Nephron progenitor cell (in vitro differentiated cells): ENCODE data around the gene HNRNPLL.

Experiments used
- DNase-seq: peaks from one replicate; pipeline ENCODE4 v3.0.0; 2021
- H3K27ac Mint-ChIP-seq: 2 replicates; pipeline ENCODE4 v1.8.0; 2021; ENCODE audit warnings: mild to moderate bottlenecking, moderate library complexity, mixed read lengths
- H3K27me3 Mint-ChIP-seq: 2 replicates; pipeline ENCODE4 v1.8.0; 2021; ENCODE audit warnings: mild to moderate bottlenecking, low read depth, mixed read lengths; ENCODE audit not compliant: poor library complexity
- H3K36me3 Mint-ChIP-seq: 2 replicates; pipeline ENCODE4 v1.8.0; 2021; ENCODE audit warnings: low read depth, mixed read lengths
- H3K4me1 Mint-ChIP-seq: 2 replicates; pipeline ENCODE4 v1.8.0; 2021; ENCODE audit warnings: mixed read lengths
- H3K4me3 Mint-ChIP-seq: 2 replicates; pipeline ENCODE4 v1.8.0; 2021; ENCODE audit warnings: mild to moderate bottlenecking, moderate library complexity, mixed read lengths
- H3K9me3 Mint-ChIP-seq: 2 replicates; pipeline ENCODE4 v1.8.0; 2021; ENCODE audit warnings: mild to moderate bottlenecking, moderate library complexity, mixed read lengths
- TF ChIP-seq, protein P1 (sequence below): fragments of 200-600 bp; sonication (generic); IDR thresholded peaks from 2 replicates; pipeline ENCODE4 v1.5.0; 2021; ENCODE audit warnings: antibody characterized with exemption

Gene HNRNPLL

DNA sequence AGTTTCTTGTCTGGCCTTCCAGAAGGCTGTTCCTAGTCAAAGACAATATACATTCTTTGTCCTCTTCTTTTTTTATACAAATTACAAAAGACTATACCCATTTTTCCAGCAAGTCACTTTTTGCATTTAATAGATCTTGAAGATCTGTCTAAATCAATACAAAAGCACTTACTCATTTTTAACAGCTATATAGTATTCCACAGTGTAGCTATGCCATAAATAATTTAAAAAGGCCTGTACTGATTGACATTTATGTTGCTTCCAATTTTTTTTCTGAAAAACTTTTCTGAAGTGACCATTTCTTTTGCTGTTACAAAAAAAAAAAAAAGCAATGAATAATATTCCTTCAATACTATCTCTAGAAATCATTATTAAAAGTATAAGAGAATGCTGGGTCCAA lies 30.3 kb upstream of the HNRNPLL start:
- Mint-ChIP-seq H3K27me3 (peaks cover 8% of the 10 kb centered on the region), H3K9me3 (peaks cover 15% of the 10 kb centered on the region), H3K27ac (no peak overlapping the region), H3K36me3 (no peaks in the 10 kb centered on the region), H3K4me3 (no peak overlapping the region), H3K4me1 (peaks cover 4% of the 10 kb centered on the region)
- no peak for DNase-seq
- TF ChIP-seq, protein P1, sequence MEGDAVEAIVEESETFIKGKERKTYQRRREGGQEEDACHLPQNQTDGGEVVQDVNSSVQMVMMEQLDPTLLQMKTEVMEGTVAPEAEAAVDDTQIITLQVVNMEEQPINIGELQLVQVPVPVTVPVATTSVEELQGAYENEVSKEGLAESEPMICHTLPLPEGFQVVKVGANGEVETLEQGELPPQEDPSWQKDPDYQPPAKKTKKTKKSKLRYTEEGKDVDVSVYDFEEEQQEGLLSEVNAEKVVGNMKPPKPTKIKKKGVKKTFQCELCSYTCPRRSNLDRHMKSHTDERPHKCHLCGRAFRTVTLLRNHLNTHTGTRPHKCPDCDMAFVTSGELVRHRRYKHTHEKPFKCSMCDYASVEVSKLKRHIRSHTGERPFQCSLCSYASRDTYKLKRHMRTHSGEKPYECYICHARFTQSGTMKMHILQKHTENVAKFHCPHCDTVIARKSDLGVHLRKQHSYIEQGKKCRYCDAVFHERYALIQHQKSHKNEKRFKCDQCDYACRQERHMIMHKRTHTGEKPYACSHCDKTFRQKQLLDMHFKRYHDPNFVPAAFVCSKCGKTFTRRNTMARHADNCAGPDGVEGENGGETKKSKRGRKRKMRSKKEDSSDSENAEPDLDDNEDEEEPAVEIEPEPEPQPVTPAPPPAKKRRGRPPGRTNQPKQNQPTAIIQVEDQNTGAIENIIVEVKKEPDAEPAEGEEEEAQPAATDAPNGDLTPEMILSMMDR, result no peak

DNA sequence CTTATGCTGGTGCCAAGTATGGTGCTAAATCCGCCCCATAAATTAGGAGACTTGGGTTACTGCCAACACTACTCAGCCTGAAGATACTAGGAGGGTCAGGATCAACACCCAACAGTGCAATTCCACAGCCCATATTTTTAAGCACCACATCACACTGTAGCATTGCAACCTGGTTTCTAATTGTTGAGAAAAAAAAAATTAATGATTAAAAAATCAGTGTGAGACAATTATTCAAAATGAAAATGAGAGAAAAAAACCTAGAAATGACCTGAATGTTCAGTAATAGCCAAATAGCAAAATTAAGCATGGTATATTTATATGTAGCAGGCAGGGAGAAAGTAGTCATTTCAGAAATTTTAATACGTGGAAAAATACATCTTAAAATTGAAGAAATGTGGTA lies 29.2 kb upstream of the HNRNPLL start:
- no peak for DNase-seq
- Mint-ChIP-seq H3K27me3 (peaks cover 5% of the 10 kb centered on the region), H3K36me3 (no peaks in the 10 kb centered on the region), H3K4me1 (peaks cover 9% of the 10 kb centered on the region), H3K4me3 (no peak overlapping the region), H3K27ac (no peak overlapping the region), H3K9me3 (peaks cover 15% of the 10 kb centered on the region)
- TF ChIP-seq, protein P1, result no peak

DNA sequence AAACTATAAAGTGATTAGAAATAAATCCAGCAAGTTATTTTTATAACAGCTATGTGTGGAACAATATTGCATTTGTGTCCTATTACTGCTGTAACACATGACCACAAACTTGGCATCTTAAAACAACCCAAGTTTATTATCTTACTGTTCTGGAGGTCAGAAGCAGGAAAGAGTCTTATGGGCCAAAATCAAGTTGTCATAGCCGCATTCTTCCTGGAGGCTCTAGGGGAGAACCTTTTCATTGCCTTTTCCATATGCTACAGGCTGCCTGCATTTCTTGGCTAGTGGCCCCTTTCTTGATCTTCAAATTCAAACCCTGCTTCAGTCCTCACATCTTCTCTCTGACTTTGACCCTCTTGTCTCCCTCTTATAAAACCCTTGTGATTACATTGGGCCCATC lies 27.0 kb upstream of the HNRNPLL start:
- Mint-ChIP-seq H3K9me3 (peaks cover 15% of the 10 kb centered on the region), H3K27me3 (peaks cover 5% of the 10 kb centered on the region), H3K36me3 (no peaks in the 10 kb centered on the region), H3K4me1 (peaks cover 18% of the 10 kb centered on the region), H3K27ac (no peak overlapping the region), H3K4me3 (no peak overlapping the region)
- TF ChIP-seq, protein P1, result no peak
- DNase-seq, result no peak

DNA sequence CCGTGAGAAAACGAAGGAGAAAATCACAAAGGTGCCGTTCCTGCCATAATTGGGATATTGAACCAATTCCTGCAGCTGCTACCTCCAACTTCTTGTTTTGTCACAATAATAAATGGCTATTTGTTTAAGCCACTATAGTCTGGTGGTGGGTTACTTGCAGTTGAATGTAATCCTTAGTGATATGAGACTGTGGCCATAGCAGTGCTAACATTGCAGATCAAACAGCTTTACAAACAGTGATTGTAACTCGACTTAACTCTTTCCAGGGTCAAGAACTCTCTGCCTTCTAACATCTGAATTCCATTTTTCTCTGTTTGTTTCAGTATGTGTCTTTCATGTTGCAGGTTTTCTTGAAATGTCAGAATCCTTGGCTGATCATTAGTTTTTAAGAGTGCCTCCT lies 24.7 kb upstream of the HNRNPLL start:
- peaks cover 16% of the 10 kb centered on the region for H3K4me1 Mint-ChIP-seq
- H3K36me3 Mint-ChIP-seq, result no peaks in the 10 kb centered on the region
- H3K9me3 Mint-ChIP-seq, result peaks cover 15% of the 10 kb centered on the region
- no peak overlapping the region for H3K27ac Mint-ChIP-seq
- no peak for DNase-seq
- TF ChIP-seq, protein P1, result no peak
- peaks cover 5% of the 10 kb centered on the region for H3K27me3 Mint-ChIP-seq
- H3K4me3 Mint-ChIP-seq, result no peak overlapping the region

DNA sequence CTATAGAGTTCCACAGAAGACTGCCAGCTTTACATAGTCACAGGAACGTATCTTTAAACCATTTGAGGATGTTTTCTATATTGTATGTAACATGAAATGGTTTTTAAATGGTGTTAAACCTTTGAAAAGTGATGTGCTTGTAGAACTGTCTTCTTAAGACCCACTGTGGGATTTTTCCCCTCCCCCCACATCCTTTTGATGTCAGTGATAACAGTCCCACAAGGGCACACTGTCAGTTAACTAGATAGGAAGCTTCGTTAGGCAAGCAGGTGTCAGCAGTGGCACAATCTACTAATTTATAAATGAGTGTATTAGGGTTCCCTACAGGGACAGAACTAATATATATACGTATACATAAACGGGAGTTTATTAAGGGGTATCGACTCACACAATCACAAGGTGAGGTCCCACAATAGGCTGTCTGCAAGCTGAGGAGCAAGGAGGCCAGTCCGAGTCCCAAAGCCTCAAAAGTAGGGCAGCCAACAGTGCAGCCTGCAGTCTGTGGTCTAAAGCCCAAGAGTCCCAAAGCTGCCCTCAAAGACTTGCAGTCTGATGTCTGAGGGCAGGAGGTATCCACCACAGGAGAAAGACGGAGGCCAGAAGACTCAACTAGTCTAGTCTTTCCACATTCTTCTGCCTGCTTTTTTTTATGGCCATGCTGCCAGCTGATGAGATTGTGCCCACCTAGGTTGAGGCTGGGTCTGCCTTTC lies 23.8 kb upstream of the HNRNPLL start:
- Mint-ChIP-seq H3K27ac (no peak overlapping the region), H3K36me3 (no peaks in the 10 kb centered on the region), H3K27me3 (peaks cover 8% of the 10 kb centered on the region), H3K4me1 (peaks cover 16% of the 10 kb centered on the region), H3K9me3 (peaks cover 15% of the 10 kb centered on the region), H3K4me3 (no peak overlapping the region)
- no peak for DNase-seq
- TF ChIP-seq, protein P1, result no peak

DNA sequence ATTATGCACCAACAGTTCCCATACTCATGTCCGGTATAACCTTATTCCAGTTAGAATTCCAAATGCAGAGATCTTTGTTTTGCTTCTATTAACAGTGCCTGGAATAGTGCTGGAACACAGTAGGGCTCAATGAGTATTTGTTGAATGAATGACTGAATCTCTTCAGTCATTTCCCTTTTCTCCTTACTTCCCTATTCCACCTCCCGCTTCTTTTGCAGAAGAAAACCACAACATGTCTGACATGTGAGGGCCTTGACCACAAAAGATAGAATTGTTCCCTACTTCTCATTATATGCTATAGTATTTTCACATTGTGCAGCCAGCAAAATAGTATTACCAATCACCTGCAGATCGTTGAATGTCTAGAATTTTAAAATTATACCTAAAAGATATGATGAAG lies 19.5 kb upstream of the HNRNPLL start:
- no peaks in the 10 kb centered on the region for H3K36me3 Mint-ChIP-seq
- H3K27me3 Mint-ChIP-seq, result peaks cover 9% of the 10 kb centered on the region

More for the DNA sequence above, 19.5 kb upstream of the HNRNPLL start:
- Mint-ChIP-seq H3K4me3 (no peak overlapping the region), H3K9me3 (no peaks in the 10 kb centered on the region), H3K27ac (no peak overlapping the region), H3K4me1 (peaks cover 43% of the 10 kb centered on the region)
- no peak for DNase-seq
- TF ChIP-seq, protein P1, result no peak
